Inferior parietal cortex (tissue), 1 donor: ENCODE results near the gene DNAH11.
"Not testable (repeated sequence)": the region's sequence is repeated elsewhere in the genome, so short reads cannot be mapped to it uniquely, and the experiment has no call there.

Source experiments
- DNase-seq: peaks from one replicate; pipeline ENCODE4 v3.0.0-alpha.2; 2016; ENCODE audit errors: extremely low spot score

Gene DNAH11

GRCh38 chr7:21617916-21618390 lies 75.1 kb downstream of the DNAH11 start:
- DNase-seq, result no peak

- DNase-seq, result no peak
Measured at GRCh38 chr7:21618706-21619105, 75.9 kb downstream of the DNAH11 start.

GRCh38 chr7:21620054-21620453 lies 77.2 kb downstream of the DNAH11 start:
- no peak for DNase-seq

GRCh38 chr7:21624320-21624719 lies 81.5 kb downstream of the DNAH11 start:
- DNase-seq, result no peak

GRCh38 chr7:21636694-21637093 lies 93.9 kb downstream of the DNAH11 start:
- DNase-seq, result no peak

GRCh38 chr7:21639206-21639868 lies 96.5 kb downstream of the DNAH11 start:
- DNase-seq, result no peak

GRCh38 chr7:21640105-21640504 lies 97.3 kb downstream of the DNAH11 start:
- DNase-seq, result no peak

GRCh38 chr7:21641546-21641945 lies 98.7 kb downstream of the DNAH11 start:
- DNase-seq, result no peak

- no peak for DNase-seq
Measured at GRCh38 chr7:21642422-21642821, 99.6 kb downstream of the DNAH11 start.

GRCh38 chr7:21651697-21652096 lies 108.9 kb downstream of the DNAH11 start:
- DNase-seq, result no peak

- no peak for DNase-seq
Measured at GRCh38 chr7:21653623-21654022, 110.8 kb downstream of the DNAH11 start.

- no peak for DNase-seq
Measured at GRCh38 chr7:21656081-21656480, 113.2 kb downstream of the DNAH11 start.

GRCh38 chr7:21656796-21657195 lies 114.0 kb downstream of the DNAH11 start:
- no peak for DNase-seq

- no peak for DNase-seq
Measured at GRCh38 chr7:21670496-21670895, 127.7 kb downstream of the DNAH11 start.

GRCh38 chr7:21671859-21672258 lies 129.0 kb downstream of the DNAH11 start:
- no peak for DNase-seq

GRCh38 chr7:21675255-21675654 lies 132.4 kb downstream of the DNAH11 start:
- no peak for DNase-seq

- no peak for DNase-seq
Measured at GRCh38 chr7:21690705-21691104, 147.9 kb downstream of the DNAH11 start.

- not testable (repeated sequence) for DNase-seq
Measured at GRCh38 chr7:21691146-21691545, 148.3 kb downstream of the DNAH11 start.

- DNase-seq, result not testable (repeated sequence)
Measured at GRCh38 chr7:21700587-21700986, 157.7 kb downstream of the DNAH11 start.

GRCh38 chr7:21702303-21702702 lies 159.5 kb downstream of the DNAH11 start:
- no peak for DNase-seq

GRCh38 chr7:21704359-21704758 lies 161.5 kb downstream of the DNAH11 start:
- DNase-seq, result no peak

GRCh38 chr7:21706131-21706530 lies 163.3 kb downstream of the DNAH11 start:
- DNase-seq, result no peak

GRCh38 chr7:21707566-21707965 lies 164.7 kb downstream of the DNAH11 start:
- no peak for DNase-seq

GRCh38 chr7:21708096-21708495 lies 165.3 kb downstream of the DNAH11 start:
- DNase-seq, result no peak
